IMR-90 (cell line): Measurements from ENCODE around the gene HTR3E. TPM values are rescaled to one million over a fixed set of nuclear protein-coding genes. Genes with fewer than 3 reads are reported as not detected.

Experiments used
- ATAC-seq: fragments of 200-7000 bp; cut with Tn5 transposase; 2 replicates; pipeline ENCODE4 v1.9.1; 2020; ENCODE audit warnings: low read depth, mild to moderate bottlenecking, moderate library complexity
- BruUV-seq: library from RNA; stranded (reverse); fragments of 400-500 nt; replicated peaks from 2 replicates; lab custom pipeline; 2021; lab: Mats Ljungman, UMichigan
- CTCF ChIA-PET: fragments of 300-600 bp; formaldehyde crosslinking; extraction: SDS; loops from one replicate; lab custom pipeline; 2021; ENCODE audit warnings: antibody characterized with exemption; lab: Yijun Ruan, JAX
- POLR2A ChIA-PET: fragments of 300-600 bp; sonication (Branson Sonifier 250); formaldehyde crosslinking; loops from one replicate; lab custom pipeline; 2022; ENCODE audit warnings: antibody characterized with exemption; ENCODE audit not compliant: unreplicated experiment; lab: Charles Lee
- DNase-seq: peaks from one replicate; pipeline ENCODE4 v3.0.0; 2013
- H2AFZ ChIP-seq: replicated peaks from 2 replicates; pipeline ENCODE3; 2013; ENCODE audit warnings: low read length, mild to moderate bottlenecking; ENCODE audit not compliant: poor library complexity
- H2AK5ac ChIP-seq: 2 replicates; pipeline ENCODE4 v1.6.1; 2013; ENCODE audit warnings: low read depth, low read length, inconsistent platforms
- H2AK9ac ChIP-seq: replicated peaks from 2 replicates; pipeline ENCODE3; 2013; ENCODE audit warnings: mild to moderate bottlenecking, low read depth, low read length, moderate library complexity; ENCODE audit not compliant: poor library complexity
- H2BK120ac ChIP-seq: 2 replicates; pipeline ENCODE4 v1.6.1; 2013; ENCODE audit warnings: low read depth, low read length, inconsistent platforms
- H2BK15ac ChIP-seq: 3 replicates; pipeline ENCODE4 v1.6.1; 2013; ENCODE audit warnings: low read depth, low read length, inconsistent platforms
- H2BK20ac ChIP-seq: 2 replicates; pipeline ENCODE4 v1.6.1; 2013; ENCODE audit warnings: low read depth, mild to moderate bottlenecking, inconsistent platforms, low read length, moderate library complexity
- H2BK5ac ChIP-seq: 2 replicates; pipeline ENCODE4 v1.6.1; 2013; ENCODE audit warnings: mild to moderate bottlenecking, low read depth, low read length, inconsistent platforms; ENCODE audit not compliant: poor library complexity, severe bottlenecking
- H3K14ac ChIP-seq: replicated peaks from 2 replicates; pipeline ENCODE4 v1.6.1; 2013; ENCODE audit warnings: low read depth, low read length, inconsistent platforms
- H3K18ac ChIP-seq: 2 replicates; pipeline ENCODE4 v1.6.1; 2013; ENCODE audit warnings: low read depth, low read length, control low read depth
- H3K23ac ChIP-seq: 2 replicates; pipeline ENCODE4 v1.6.1; 2013; ENCODE audit warnings: low read depth, low read length, inconsistent platforms
- H3K27ac ChIP-seq: 2 replicates; pipeline ENCODE4 v1.5.1; 2013; ENCODE audit warnings: mild to moderate bottlenecking, control low read depth, low read length; ENCODE audit not compliant: insufficient read depth
- H3K27me3 ChIP-seq: 2 replicates; pipeline ENCODE4 v1.6.1; 2013; ENCODE audit warnings: low read length; ENCODE audit not compliant: control insufficient read depth, insufficient read depth
- H3K36me3 ChIP-seq: 2 replicates; pipeline ENCODE4 v1.6.1; 2013; ENCODE audit warnings: low read length, mixed read lengths; ENCODE audit not compliant: control insufficient read depth, insufficient read depth
- H3K4ac ChIP-seq: 2 replicates; pipeline ENCODE4 v1.6.1; 2013; ENCODE audit warnings: low read depth, low read length, inconsistent platforms
- H3K4me1 ChIP-seq: 2 replicates; pipeline ENCODE4 v1.6.1; 2013; ENCODE audit warnings: low read length, mixed read lengths; ENCODE audit not compliant: control insufficient read depth, insufficient read depth
- H3K4me2 ChIP-seq: 2 replicates; pipeline ENCODE4 v1.6.1; 2013; ENCODE audit warnings: low read depth, mild to moderate bottlenecking, control low read depth, low read length, moderate library complexity
- H3K4me3 ChIP-seq: 2 replicates; pipeline ENCODE4 v1.5.1; 2013; ENCODE audit warnings: low read depth, mild to moderate bottlenecking, control low read depth, low read length, moderate library complexity; ENCODE audit not compliant: insufficient read depth
- H3K56ac ChIP-seq: 2 replicates; pipeline ENCODE4 v1.6.1; 2013; ENCODE audit warnings: low read length, inconsistent platforms; ENCODE audit not compliant: insufficient read depth; ENCODE audit errors: extremely low read depth
- H3K79me1 ChIP-seq, 2 experiments: 2 replicates each; pipeline ENCODE4 v1.6.1; 2013; ENCODE audit warnings: low read length in 2 of 2, inconsistent platforms in 1 of 2, low read depth in 1 of 2
- H3K9ac ChIP-seq: 2 replicates; pipeline ENCODE4 v1.6.1; 2013; ENCODE audit warnings: low read depth, low read length, control low read depth
- H3K9me1 ChIP-seq: 2 replicates; pipeline ENCODE4 v1.6.1; 2013; ENCODE audit warnings: low read length, inconsistent platforms; ENCODE audit not compliant: insufficient read depth
- H3K9me3 ChIP-seq: 2 replicates; pipeline ENCODE4 v1.6.1; 2013; ENCODE audit warnings: low read length; ENCODE audit not compliant: control insufficient read depth, insufficient read depth
- H4K20me1 ChIP-seq: 2 replicates; pipeline ENCODE4 v1.6.1; 2013; ENCODE audit warnings: low read length, inconsistent platforms; ENCODE audit not compliant: insufficient read depth
- H4K5ac ChIP-seq: 2 replicates; pipeline ENCODE4 v1.6.1; 2013; ENCODE audit warnings: mild to moderate bottlenecking, low read depth, low read length, control low read depth
- H4K8ac ChIP-seq, 2 experiments: 2 replicates each; pipeline ENCODE4 v1.6.1; 2013; ENCODE audit warnings: low read depth in 2 of 2, low read length in 2 of 2, control low read depth in 1 of 2, inconsistent platforms in 1 of 2
- H4K91ac ChIP-seq: 2 replicates; pipeline ENCODE4 v1.6.1; 2013; ENCODE audit warnings: low read depth, low read length, inconsistent platforms; ENCODE audit not compliant: insufficient read depth
- BHLHE40 ChIP-seq: fragments of 150-350 bp; IDR thresholded peaks from 2 replicates; pipeline ENCODE4 v1.6.1; 2016; ENCODE audit warnings: mild to moderate bottlenecking, low read depth, low read length
- CEBPB ChIP-seq: IDR thresholded peaks from 2 replicates; pipeline ENCODE4 v1.6.1; 2012; ENCODE audit warnings: low read depth, low read length, improper control_type of control experiment
- CHD1 ChIP-seq: IDR thresholded peaks from 2 replicates; pipeline ENCODE4 v1.6.1; 2012; ENCODE audit warnings: low read depth, low read length, improper control_type of control experiment
- CTCF ChIP-seq: conservative IDR thresholded peaks from 2 replicates; pipeline ENCODE4 v1.5.1; 2012; ENCODE audit warnings: mild to moderate bottlenecking, low read depth, low read length, improper control_type of control experiment
- ELK1 ChIP-seq: fragments of 150-350 bp; IDR thresholded peaks from 2 replicates; pipeline ENCODE4 v1.6.1; 2016; ENCODE audit warnings: low read depth, mild to moderate bottlenecking, low read length, moderate library complexity, borderline replicate concordance
- FOS ChIP-seq: fragments of 150-350 bp; IDR thresholded peaks from 2 replicates; pipeline ENCODE4 v1.6.1; 2016; ENCODE audit warnings: low read depth, low read length
- MAFK ChIP-seq: IDR thresholded peaks from 2 replicates; pipeline ENCODE4 v1.6.1; 2012; ENCODE audit warnings: low read depth, low read length, improper control_type of control experiment
- MAZ ChIP-seq: IDR thresholded peaks from 2 replicates; pipeline ENCODE4 v1.6.1; 2012; ENCODE audit warnings: low read depth, mild to moderate bottlenecking, low read length, improper control_type of control experiment, moderate library complexity, borderline replicate concordance
- MXI1 ChIP-seq: IDR thresholded peaks from 2 replicates; pipeline ENCODE4 v1.6.1; 2012; ENCODE audit warnings: low read depth, mild to moderate bottlenecking, low read length, moderate library complexity, borderline replicate concordance
- NFE2L2 ChIP-seq: fragments of 150-350 bp; IDR thresholded peaks from 2 replicates; pipeline ENCODE4 v1.6.1; 2016; ENCODE audit warnings: low read depth, mild to moderate bottlenecking, low read length
- POLR2A ChIP-seq: IDR thresholded peaks from 2 replicates; pipeline ENCODE4 v1.6.1; 2012; ENCODE audit warnings: mild to moderate bottlenecking, low read depth, low read length
- RAD21 ChIP-seq: IDR thresholded peaks from 2 replicates; pipeline ENCODE4 v1.6.1; 2012; ENCODE audit warnings: low read length, improper control_type of control experiment
- RCOR1 ChIP-seq: IDR thresholded peaks from 2 replicates; pipeline ENCODE4 v1.6.1; 2012; ENCODE audit warnings: mild to moderate bottlenecking, low read length, improper control_type of control experiment; ENCODE audit not compliant: insufficient replicate concordance
- RFX5 ChIP-seq: IDR thresholded peaks from 2 replicates; pipeline ENCODE4 v1.8.0; 2012; ENCODE audit warnings: low read depth, mild to moderate bottlenecking, low read length, moderate library complexity
- SMC3 ChIP-seq: fragments of 150-350 bp; IDR thresholded peaks from 2 replicates; pipeline ENCODE4 v1.6.1; 2016; ENCODE audit warnings: low read depth, mild to moderate bottlenecking, antibody characterized with exemption, low read length, moderate library complexity
- USF2 ChIP-seq: fragments of 150-350 bp; IDR thresholded peaks from 2 replicates; pipeline ENCODE4 v1.6.1; 2017; ENCODE audit warnings: mild to moderate bottlenecking, antibody characterized with exemption, low read length, low read depth
- WGBS, 2 experiments: methylation state at CpG; one replicate each; pipeline versions ENCODE4 v1.1.5 to v1.1.7; 2013; ENCODE audit warnings: missing lambda C conversion rate in 2 of 2; ENCODE audit not compliant: insufficient read length in 1 of 2; ENCODE audit errors: extremely low coverage in 2 of 2; 5-methylcytosine and 5-hydroxymethylcytosine counted together
- dilution Hi-C: fragments of 300-500 bp; cut with HindIII; formaldehyde crosslinking; loops from one replicate; pipeline ENCODE4 v1.14.3; 2018; ENCODE audit warnings: low sequenced_read_pairs; ENCODE audit not compliant: unreplicated experiment
- in situ Hi-C: fragments of 300-500 bp; cut with MboI; formaldehyde crosslinking; loops from 3 replicates; pipeline ENCODE4 v1.14.3; 2019; ENCODE audit warnings: low sequenced_read_pairs, inconsistent platforms, mixed read lengths
- intact Hi-C: fragments of 100-400 bp; cut with micrococcal nuclease; formaldehyde crosslinking; loops from 2 replicates; pipeline ENCODE4 v1.10.0; 2022
- polyA plus RNA-seq, 3 experiments: library from polyadenylated mRNA; depleted of rRNA; stranded (reverse); fragments of >200 nt; gene quantifications; 2 replicates each; pipeline ENCODE4 v1.2.3, GENCODE V29; 2012; ENCODE audit warnings: low replicate concordance in 1 of 3
- total RNA-seq: library from RNA; depleted of rRNA; stranded (reverse); fragments of >200 nt; gene quantifications from 2 replicates; pipeline ENCODE4 v1.2.3, GENCODE V29; 2012

HTR3E gene
- total and polyA plus RNA-seq, 2 of the 4 experiments (the other 2 are of a cell fraction): not detected

GRCh38 chr3:184129012-184129411 lies 32.1 kb downstream of the HTR3E start:
- no CpG with 5 or more reads among the region's 2 CpGs for WGBS, 2 experiments
- dilution Hi-C loops: no loop called here
- no peak overlapping the region for H3K56ac ChIP-seq

More at GRCh38 chr3:184129012-184129411, 32.1 kb downstream of the HTR3E start:
- no peak overlapping the region for H2BK5ac ChIP-seq
- H3K27me3 ChIP-seq: no peaks in the 10 kb centered on the region
- H4K5ac ChIP-seq: no peak overlapping the region
- no peaks in the 10 kb centered on the region for H3K36me3 ChIP-seq
- H4K8ac ChIP-seq: no peak overlapping the region
- ChIA-PET POLR2A (no interaction called here), CTCF (interaction anchor here (1.1 kb wide), 1 partner anchor 20 kb away, joined by 3 read pairs; no protein-coding TSS in a partner anchor)
- H3K14ac ChIP-seq: no peak overlapping the region
- in situ Hi-C loops (no loop called here), intact Hi-C loops (no loop called here)
- peak overlapping the region; percentile 75 for H2AFZ ChIP-seq
- H3K4me3 ChIP-seq: no peak overlapping the region
- no peaks in the 10 kb centered on the region; the same call in 1 of the 2 replicates for H3K4me1 ChIP-seq
- H3K9ac ChIP-seq: no peak overlapping the region
- no peak overlapping the region for H3K4me2 ChIP-seq
- H2AK5ac ChIP-seq: no peak overlapping the region
- no peaks in the 10 kb centered on the region; a peak in 1 of 4 replicates for H3K79me1 ChIP-seq
- no peak overlapping the region for H2BK120ac ChIP-seq
- H2AK9ac ChIP-seq: no peak overlapping the region
- H3K9me3 ChIP-seq: no peaks in the 10 kb centered on the region
- H3K4ac ChIP-seq: no peak overlapping the region
- no peak overlapping the region for H2BK20ac ChIP-seq
- no peak overlapping the region for H2BK15ac ChIP-seq
- DNase-seq (peak; percentile 58), ATAC-seq (peak; percentile 90)
- no peak overlapping the region for H3K18ac ChIP-seq
- H3K9me1 ChIP-seq: 0 out of 2 replicates have a peak, but pooled peaks cover 3% of the 10 kb centered on the region
- no peak overlapping the region for H4K91ac ChIP-seq
- H4K20me1 ChIP-seq: no peaks in the 10 kb centered on the region
- no peak overlapping the region for H3K27ac ChIP-seq
- H3K23ac ChIP-seq: no peak overlapping the region
- no TSS peak for BruUV-seq
- TF ChIP-seq BHLHE40 (no peak), CTCF (peak; percentile 52), MXI1 (no peak), SMC3 (peak; percentile 30), POLR2A (no peak), FOS (no peak), NFE2L2 (no peak), CHD1 (no peak), USF2 (no peak), CEBPB (0 out of 2 replicates have a peak, but pooled peaks have one; percentile 13), ELK1 (no peak), MAFK (no peak), RAD21 (peak; percentile 52), RFX5 (no peak), MAZ (no peak), RCOR1 (no peak)
